ENCODE results near the gene ADGRG6.

GRCh38 chr6:142300758-142301650 lies 803 bp upstream of the ADGRG6 start:
- TF ChIP-seq CTCF (tag by site-specific recombination; IDR thresholded peaks at IDR 0.05) (no peak), KLF9 (tag by site-specific recombination; IDR thresholded peaks at IDR 0.05; ENCODE audit: low read depth) (no peak), ZBTB20 (tag by site-specific recombination; IDR thresholded peaks at IDR 0.05) (no peak), ELK4 (IDR thresholded peaks at IDR 0.05; ENCODE audit: borderline replicate concordance, low read depth, low read length) (no peak), ATF2 (tag by site-specific recombination; IDR thresholded peaks at IDR 0.05; ENCODE audit: low read depth) (no peak), GLIS1 (tag by site-specific recombination; IDR thresholded peaks at IDR 0.05) (no peak), ZNF433 (tag by site-specific recombination; IDR thresholded peaks at IDR 0.05; ENCODE audit: low read depth) (no peak), ZNF610 (tag by site-specific recombination; IDR thresholded peaks at IDR 0.05; ENCODE audit: borderline replicate concordance) (no peak), TRIM28 (IDR thresholded peaks at IDR 0.05; ENCODE audit: borderline replicate concordance, low read length) (no peak)
